Superior temporal gyrus (tissue), 1 donor: ENCODE measurements around the gene CBR4.

Experiments
- DNase-seq: peaks from one replicate; pipeline ENCODE4 v3.0.0-alpha.2; 2016; ENCODE audit errors: extremely low spot score

Gene CBR4

DNA sequence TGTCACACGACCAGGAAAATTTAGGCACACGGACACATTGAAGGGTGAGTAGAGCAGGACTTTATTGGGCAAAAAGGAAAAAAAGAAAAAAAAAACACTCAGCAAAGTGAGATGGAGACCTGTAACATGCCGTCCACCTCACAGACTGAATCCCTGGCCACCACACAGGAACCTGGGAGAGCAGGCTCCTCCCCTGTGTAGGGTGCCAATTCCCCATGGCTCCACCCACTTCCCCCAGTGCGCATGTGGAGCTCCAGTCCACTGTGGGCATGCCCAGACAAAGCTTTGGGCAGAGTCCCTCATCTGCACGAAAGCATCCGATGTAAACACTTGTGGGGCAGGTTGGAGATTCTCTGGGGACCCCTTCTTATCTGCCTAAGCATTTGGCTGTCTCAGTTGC, 23.6 kb upstream of the CBR4 start:
- no peak for DNase-seq

DNA sequence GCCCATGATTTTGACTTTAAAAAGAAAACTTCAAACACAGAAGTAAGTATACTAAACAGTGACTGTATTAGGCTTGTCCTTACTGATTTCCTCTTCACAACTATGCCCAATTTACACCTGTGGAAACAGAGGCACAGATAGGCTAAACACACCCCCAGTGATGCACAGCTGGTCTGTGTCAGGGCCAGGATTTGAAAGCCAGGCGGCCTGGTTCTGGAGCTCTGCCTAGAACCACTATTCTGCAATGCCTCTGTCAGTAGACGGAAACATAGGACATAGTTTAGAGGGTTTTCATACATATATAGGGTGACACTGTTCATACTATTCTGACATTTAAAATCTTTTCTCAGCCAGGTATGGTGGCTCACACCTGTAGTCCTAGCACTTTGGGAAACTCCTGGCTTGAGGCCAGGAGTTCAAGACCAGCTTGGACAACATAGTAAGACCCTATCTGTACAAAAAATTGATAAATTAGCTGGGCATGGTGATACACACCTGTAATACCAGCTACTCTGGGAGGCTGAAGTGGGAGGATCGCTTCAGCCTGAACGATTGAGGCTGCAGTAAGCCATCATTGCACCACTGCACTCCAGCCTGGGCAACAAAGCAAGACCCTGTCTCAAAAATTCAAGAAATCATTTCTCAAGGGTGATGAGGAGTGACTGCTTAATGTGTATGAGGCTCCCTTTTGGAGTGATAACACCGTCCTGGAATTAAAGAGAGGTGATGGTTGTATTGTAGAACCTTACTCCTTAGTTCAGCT, 23.0 kb upstream of the CBR4 start:
- no peak for DNase-seq

DNA sequence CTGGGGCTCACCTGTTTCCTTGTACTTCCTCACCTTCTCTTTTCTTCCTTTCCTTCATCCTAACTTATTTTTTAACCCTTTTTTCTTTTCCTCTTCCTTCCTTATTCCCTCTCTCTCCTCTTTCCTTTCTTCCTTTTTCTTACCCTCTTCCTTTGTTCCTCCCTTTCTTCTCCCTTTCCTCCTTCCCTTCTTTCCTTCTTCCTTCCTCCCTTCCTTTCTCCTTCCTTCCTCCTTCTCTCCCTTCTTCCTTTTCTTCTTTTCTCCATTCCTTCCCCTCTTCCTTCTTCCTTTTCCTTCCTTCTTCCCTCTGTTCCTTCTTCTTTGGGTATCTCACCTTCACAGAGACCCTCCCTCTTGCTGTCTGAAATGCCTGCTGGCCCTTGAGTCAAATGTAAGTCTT, 22.1 kb upstream of the CBR4 start:
- no peak for DNase-seq

DNA sequence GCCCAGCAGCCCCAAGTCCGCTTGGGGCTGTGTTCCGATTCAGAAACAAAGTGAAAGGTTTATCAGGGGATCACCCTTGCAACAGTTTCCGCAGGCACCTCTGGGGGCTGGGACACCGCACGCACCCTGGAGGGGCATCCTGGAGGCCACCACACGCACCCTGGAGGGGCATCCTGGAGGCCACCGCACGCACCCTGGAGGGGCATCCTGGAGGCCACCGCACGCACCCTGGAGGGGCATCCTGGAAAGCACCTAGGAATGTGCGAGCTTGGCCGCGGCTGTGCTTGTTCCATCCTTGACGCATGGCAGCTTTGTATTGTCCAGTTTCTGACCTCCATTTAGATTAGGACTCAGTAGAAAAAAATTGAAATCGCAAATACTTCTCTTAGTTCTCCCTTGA, 21.3 kb upstream of the CBR4 start:
- no peak for DNase-seq

DNA sequence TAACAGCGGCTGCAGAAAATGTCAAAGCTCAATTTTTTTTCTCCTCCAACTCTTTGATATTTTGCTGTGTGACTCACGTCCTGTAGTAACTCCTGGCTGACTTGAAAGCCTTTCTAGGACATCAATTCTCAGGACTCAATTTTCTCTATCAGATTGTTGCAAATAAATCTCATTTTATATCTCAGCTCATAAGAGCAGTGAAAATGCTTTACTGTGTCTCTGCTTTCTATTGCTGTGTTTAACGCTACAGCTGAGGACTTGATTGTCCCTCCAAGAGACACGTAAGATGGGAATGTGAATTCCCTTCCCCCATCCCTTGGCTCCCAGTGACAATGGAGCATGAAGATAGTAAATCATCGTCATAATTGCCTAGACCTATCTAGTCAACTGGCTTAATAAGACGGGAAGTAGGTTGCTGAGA, 20.5 kb upstream of the CBR4 start:
- DNase-seq, result no peak

DNA sequence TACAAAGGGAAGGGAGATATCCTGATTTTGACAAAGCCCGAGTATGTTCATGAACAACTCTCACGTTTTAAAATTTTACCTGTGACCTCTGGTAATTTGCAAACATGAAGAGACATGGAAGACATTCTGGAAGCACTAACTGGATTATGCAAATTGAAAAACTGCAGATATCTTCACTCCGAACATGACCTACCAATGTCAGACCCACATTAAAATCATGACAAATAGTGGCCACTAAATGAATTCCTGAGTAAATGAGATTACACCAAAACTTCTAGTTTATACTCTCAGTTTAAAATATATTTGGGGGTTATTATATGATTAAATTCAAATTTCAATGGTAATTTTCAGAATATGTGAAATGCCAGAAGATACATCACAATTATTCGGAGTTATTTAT, 19.9 kb upstream of the CBR4 start:
- no peak for DNase-seq

DNA sequence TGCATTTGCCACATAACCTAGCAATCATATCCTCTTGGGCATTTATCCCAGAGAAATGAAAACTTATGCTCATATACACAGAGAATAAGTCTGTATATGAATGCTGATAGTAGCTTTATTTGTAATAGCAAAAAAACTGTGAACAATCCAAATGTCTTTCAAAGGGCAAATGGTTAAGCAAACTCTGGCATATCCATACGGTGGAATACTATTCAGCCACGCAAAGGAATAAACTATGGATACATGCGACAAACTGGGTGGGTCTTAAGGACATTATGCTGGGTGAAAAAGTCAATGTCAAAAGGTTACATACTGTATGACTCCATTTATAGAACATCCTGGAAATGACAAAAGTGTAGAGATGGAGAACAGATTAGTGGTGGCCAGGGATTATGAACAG, 17.6 kb upstream of the CBR4 start:
- no peak for DNase-seq

DNA sequence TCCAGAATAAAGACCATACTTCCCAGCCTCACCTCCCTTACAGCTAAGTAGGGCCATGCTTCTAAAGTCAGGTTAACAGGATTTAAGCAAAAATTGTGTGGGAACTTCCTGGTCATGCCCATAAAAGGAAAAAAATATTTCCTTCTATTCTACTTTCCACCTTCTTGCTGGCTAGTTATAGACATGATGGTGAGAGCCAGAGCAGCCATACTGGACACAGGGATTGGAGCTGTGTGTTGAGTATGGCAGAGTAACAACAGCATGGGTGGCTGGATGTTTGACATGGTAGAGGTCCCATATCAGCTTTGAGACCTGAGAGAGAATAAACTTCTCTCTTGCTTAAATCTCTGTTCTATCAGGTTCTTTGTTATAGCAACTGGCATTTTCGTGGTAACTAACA, 15.1 kb upstream of the CBR4 start:
- DNase-seq, result no peak

DNA sequence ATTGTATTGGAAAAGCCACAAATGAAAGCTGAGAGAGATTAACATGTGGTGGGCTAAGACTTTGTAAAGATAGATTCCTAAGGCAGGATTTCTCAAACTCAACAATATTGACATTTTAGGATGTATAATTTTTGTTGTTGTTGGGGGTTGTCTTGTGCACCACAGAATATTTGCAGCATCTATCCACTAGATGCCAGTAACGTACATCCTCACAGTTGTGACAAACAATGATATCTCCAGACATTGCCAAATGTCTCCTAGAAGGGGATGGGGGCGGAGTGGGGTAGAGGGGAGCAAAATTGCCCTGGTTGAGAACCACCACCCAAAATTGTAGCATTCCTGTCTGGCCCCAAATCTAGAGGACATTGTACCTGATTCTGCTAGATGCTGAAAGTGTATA, 14.7 kb upstream of the CBR4 start:
- peak; percentile 84 for DNase-seq

DNA sequence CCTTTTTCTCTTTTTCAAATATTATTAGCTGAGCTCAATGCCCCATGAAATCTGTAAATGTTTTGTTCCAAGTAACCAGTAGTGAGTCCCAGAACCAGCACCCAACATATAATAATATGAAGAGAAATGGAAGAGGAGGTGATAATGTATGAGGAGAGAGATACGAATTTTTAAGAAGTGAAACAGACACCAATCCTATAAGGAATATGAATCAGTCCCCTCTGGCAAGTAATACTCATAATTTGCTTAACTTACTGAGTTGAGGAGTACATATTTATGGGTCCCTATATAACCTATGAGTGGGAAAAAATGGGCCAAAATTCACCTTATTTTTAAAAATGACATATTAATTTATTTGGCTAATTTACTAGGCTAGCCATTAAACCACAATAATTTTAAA, 8.4 kb upstream of the CBR4 start:
- no peak for DNase-seq

DNA sequence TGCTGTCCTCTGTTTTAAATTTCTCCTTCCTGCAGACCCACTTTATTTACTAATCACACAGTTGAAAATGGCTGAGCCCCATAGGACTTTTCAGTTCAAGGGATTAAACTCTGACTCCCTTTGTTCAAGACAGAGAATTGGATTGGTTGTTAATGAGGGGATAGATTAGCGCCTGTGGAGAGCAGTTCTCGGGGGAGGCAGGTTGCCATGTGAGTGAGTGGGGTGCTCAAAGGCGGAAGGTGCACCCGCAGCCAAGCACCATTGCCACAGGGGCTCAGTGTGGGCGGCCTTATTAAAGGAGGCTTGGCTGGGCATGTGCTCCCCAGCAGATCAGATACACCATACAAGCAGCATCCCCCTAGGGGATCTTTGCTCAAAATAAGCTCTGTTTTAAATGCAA, 7.9 kb upstream of the CBR4 start:
- no peak for DNase-seq

DNA sequence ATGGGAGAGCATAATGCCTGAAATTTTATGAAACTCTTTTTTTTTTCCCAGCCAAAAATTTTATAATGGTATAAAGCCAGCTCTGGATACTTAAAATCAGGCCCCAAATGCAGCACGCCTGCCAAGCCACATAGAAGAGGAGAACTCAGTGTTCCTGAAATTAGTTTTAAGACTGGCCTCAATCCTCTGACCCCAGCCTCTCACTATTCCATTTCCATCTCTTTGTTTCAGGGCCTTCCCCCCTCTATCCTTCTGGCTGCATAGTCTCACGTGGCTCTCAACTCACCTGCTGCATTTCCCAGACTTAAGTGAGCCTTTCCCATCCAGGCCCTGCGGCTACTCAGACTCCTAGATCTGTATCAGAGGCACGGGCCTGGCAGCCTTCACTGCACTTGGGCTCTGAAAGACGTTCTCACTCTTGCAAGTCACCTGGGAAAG, 5.2 kb upstream of the CBR4 start:
- no peak for DNase-seq

DNA sequence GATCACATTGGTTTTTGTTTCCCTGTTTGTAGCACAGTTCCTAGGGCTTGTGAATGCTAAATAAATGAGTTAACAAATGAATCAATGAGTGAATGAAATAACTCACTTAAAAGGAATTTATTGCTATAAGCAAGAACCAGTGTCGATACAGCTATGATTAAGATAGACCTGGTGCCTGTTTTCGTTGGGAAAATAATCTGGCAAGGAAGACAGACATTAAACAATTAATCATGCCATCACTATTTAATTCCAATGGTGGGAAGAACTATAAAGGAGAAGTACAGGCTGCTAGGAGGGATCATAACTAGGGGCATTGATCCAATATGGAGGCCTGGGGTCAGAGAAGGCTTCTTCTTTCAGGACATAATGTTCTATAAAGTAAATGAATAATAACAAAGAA, 4.5 kb upstream of the CBR4 start:
- DNase-seq, result no peak

DNA sequence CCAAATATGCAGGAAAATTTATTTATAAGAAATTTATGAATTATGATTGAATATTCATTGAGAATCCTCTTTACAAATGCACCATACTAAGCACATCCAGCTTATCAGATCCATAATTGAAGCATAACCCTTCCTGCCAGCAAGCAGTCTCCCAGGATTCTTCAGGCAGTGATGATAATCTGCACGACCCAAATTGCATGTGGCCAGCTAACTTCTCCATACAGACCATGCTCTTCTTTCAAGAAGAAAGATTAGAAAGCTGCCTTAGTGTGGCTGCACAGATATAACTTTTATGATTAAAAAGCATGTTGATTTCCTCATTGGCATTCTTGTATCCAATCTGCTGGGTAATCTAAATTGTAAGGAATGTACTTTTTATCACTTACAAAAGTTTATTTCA, 3.3 kb upstream of the CBR4 start:
- DNase-seq, result no peak

DNA sequence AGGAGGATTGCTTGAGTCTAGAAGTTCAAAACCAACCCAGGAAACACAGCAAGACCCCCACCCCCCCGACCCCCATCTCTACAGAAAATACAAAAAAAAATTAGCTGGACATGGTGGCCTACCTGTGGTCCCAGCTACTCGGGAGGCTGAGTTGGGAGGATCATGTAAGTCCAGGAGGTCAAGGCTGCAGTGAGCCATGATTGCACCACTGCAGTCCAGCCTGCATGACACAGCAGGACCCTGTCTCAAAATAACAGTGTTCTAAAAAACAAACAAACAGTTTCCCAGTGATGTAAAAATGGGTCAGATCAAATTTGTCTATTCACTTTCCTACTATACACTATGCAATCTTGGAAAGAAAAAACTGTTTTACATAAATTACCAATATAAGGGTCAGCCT, 2.0 kb upstream of the CBR4 start:
- DNase-seq, result no peak

DNA sequence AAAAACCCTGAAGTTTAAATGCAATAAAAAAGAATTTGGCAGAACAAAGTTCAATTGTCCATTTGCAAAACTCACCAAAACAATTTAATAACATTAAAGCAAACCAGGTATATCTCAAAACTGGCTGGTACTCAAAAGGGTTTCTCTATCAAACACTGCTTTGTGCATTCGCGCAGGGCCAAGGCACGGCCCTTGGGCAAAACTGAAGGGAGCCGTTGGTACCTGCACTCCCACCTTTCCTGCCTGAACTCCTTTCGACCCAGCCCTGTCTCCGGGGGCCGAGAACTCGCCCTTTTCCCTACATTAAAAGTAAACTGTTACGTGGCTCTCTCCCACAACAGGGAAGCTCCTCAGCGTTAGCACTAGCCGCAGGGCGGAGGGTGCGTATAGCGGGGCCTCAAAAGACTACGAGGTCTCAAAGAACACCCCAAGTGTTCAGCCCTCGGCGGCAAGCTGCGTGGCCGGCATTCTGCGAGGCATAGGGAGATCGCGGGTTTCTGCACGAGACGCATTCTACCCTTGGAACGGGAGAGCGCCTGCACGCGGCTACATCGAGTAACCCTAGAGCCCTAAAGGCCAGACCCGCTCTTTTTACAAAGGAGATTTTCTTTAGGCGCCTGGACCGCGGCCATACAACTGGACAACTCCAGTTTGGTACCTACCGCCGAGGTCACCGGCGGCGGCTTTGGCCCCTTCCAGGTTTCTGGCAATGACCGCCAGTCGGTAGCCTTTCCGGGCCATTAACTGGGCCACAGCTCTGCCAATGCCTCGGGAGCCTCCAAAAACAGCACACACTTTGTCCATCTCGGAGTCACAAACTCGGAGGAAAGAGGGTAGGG, 550 bp downstream of the CBR4 start:
- peak; percentile 76 for DNase-seq

DNA sequence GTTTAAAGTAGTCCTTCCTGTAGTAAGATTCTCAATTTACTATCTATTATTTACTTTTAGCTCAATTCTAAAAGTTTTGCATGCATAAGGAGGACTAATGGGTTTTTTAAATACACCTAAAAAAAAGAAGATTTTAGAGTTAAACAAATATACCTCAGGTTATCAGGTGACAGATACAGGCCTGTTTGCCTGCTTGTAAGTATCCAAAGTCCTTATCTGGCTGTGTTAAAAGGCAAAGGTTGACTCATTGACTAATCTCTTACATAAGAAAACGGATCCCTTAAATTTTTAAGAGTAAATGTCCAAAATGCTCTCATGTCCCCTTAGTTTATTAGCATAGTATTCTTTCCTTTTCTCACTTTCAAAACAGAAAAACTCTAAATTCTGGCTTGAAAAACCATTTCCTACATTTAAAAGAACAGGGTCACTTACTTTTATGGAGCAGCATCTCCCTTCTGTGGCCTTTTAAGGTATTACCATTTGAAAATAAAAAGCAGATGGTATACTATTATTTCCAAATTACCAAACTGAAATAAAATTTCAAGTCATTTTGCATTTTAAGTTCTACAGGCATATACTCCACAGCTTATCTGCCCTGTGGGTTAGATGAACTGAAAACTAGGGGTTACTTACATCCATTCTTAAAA, 4.5 kb downstream of the CBR4 start:
- DNase-seq, result no peak

DNA sequence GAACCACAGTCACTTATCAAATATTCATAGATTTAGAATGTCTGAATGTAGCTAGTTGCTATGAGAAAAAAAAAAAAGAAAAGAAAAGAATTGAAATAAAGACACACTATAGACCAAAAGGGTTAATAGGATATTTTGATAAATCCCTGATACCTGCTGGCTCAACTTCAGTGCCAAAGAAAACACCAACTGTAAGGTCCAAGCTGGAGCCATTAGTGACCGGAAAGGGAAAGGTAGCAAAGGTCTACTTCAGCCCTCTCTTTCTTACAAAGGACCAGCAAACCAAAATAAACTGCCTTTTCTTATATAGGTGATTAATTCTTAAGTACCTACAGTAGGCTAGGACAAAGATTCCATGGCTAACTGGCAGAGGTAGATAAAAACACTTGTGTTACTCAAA, 9.7 kb downstream of the CBR4 start:
- no peak for DNase-seq

DNA sequence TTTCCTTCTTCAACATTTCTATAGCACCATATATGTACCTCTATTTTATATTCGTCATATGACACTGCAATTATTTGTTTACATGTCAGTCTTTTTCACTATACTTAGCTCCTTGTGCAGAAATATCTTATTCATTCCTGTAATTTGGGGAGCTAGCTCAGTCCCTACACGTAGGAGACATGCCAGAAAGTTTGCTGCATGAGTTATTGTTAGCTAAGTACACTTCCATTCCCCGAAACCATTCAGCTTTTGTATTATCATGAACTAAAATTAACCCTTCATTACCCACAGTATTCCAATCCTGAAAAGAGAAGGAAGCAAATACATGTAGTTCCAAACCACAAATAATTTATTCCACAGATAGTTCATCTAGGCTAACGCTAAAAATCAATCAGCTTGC, 10.2 kb downstream of the CBR4 start:
- DNase-seq, result no peak

DNA sequence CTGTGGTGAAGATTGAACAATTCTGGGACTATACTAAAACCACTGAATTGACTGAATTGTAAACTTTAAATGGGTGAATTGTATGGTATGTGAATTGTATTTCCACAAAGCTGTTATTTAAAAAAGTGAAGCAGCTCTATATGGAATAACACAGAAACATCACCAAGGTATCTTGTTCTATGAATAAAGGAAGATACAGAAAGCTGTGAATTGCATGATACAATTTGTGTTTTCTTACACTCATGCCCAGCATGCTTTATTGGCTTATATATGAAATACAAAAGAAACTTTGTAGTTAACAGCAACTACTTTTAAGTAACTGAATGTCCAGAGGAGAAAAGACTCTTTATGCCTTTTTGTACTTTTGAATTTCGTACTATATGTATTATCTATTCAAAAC, 11.5 kb downstream of the CBR4 start:
- no peak for DNase-seq

DNA sequence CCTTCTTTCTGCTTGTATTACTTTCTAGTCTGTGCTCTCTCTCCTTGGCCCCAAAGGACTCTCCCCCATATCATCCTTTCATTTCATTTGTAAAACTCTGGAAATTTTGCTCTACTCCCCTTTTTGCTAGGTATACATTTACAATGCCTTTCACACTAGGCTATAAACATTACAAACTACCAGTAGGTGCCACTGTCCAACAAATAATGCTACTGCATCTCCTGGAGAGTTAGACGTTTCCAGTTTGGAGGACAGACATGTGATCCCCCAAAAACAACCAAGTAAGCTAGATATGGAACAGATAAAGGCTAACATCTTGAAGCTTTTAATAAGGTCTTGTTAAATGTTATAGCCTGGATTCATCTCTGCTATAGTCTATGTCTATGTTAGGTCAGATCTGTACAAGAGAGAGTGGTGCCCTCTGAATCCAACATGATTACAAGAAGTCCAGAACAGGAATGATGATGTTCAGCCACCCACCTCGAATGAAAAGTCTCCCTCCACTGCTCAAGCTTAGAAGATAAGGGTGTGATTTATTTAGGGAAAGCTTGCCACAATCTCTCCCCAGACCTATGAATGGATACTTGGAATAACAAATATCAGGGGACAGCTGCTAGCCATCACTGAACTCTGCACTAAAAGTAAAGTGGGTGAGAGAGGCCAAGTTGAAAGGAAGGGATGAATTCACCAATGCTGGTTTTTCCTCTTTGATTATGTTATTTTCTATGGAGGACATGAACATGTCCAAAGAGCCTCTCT, 14.3 kb downstream of the CBR4 start:
- no peak for DNase-seq

DNA sequence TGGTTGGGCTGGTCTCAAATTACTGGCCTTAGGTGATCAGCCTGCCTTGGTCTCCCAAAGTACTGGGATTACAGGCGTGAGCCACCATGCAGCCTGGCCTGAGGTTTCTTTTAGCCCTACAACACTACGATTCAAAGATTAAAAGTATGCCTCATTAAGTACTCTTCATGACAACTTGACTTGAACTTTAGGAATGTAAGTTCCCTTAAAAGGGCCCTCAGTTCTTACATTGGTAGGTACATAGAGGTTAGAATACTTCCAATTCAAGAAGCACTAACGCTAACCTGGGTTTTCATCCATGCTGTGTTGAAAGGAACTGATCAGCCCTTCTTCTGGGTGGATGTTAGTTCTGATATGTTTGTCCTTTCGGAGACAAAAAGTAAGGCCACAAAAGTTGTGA, 15.1 kb downstream of the CBR4 start:
- DNase-seq, result no peak
